AG04449 (cell line): Measurements from ENCODE around the gene MSX1.
"Not testable (repeated sequence)": the region's sequence is repeated elsewhere in the genome, so short reads cannot be mapped to it uniquely, and the experiment has no call there.

Experiments used
- CTCF ChIA-PET: fragments of 350-600 bp; formaldehyde crosslinking; extraction: SDS; loops from one replicate; lab custom pipeline; 2021; ENCODE audit warnings: antibody characterized with exemption; lab: Yijun Ruan, JAX
- POLR2A ChIA-PET: fragments of 400-600, 350-600 bp; formaldehyde crosslinking; extraction: SDS; loops from one replicate; lab custom pipeline; 2020; ENCODE audit warnings: antibody characterized with exemption, inconsistent platforms; lab: Yijun Ruan, JAX
- DNase-seq: peaks from one replicate; pipeline ENCODE4 v3.0.0-alpha.2; 2010; ENCODE audit warnings: low read depth, low spot score
- H3K4me3 ChIP-seq: 2 replicates; pipeline ENCODE4 v1.5.1; 2011; ENCODE audit warnings: low read depth, mild to moderate bottlenecking, control low read depth, low read length
- TF ChIP-seq, protein P1 (sequence below): IDR thresholded peaks from one replicate; pipeline ENCODE4 v1.5.1; 2011; ENCODE audit warnings: mild to moderate bottlenecking, moderate library complexity, low read length, control low read depth, inconsistent platforms; ENCODE audit not compliant: insufficient read depth; ENCODE audit errors: missing control alignments

The MSX1 gene

DNA sequence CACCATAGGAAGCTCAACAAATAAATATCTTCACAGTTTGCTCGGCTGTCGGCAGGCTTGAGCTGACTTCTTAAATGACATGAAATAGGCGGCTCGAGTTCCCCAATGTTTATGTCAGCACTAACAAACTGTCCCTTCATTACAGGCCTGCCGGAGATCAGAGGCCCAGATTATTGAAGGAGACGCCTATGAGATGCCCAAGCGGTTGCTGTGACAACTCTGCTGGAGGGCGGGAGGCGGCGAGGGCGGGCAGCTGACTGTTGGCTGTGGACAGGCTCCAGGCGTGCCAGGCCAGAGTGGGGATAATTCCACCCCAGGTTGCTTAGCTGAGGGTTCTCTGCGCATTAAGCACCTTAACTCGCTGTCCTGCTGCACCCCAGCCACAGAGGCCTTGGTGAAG, 39.2 kb upstream of the MSX1 start:
- H3K4me3 ChIP-seq: no peak overlapping the region
- no peak for DNase-seq
- ChIA-PET CTCF (no interaction called here), POLR2A (no interaction called here)
- TF ChIP-seq, protein P1, sequence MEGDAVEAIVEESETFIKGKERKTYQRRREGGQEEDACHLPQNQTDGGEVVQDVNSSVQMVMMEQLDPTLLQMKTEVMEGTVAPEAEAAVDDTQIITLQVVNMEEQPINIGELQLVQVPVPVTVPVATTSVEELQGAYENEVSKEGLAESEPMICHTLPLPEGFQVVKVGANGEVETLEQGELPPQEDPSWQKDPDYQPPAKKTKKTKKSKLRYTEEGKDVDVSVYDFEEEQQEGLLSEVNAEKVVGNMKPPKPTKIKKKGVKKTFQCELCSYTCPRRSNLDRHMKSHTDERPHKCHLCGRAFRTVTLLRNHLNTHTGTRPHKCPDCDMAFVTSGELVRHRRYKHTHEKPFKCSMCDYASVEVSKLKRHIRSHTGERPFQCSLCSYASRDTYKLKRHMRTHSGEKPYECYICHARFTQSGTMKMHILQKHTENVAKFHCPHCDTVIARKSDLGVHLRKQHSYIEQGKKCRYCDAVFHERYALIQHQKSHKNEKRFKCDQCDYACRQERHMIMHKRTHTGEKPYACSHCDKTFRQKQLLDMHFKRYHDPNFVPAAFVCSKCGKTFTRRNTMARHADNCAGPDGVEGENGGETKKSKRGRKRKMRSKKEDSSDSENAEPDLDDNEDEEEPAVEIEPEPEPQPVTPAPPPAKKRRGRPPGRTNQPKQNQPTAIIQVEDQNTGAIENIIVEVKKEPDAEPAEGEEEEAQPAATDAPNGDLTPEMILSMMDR: no peak

- TF ChIP-seq, protein P1: no peak
- no peak for DNase-seq
- CTCF ChIA-PET: no interaction called here
- no peak overlapping the region for H3K4me3 ChIP-seq
- POLR2A ChIA-PET: no interaction called here
Observed at GRCh38 chr4:4820739-4821138, 38.7 kb upstream of the MSX1 start.

- CTCF ChIA-PET: no interaction called here
- no peak for DNase-seq
- TF ChIP-seq, protein P1: no peak
- POLR2A ChIA-PET: no interaction called here
- H3K4me3 ChIP-seq: no peak overlapping the region
Observed at GRCh38 chr4:4821577-4821976, 37.9 kb upstream of the MSX1 start.

- DNase-seq, CTCF ChIA-PET, POLR2A ChIA-PET: not testable (repeated sequence)
Observed at GRCh38 chr4:4822286-4822685, 37.2 kb upstream of the MSX1 start.

DNA sequence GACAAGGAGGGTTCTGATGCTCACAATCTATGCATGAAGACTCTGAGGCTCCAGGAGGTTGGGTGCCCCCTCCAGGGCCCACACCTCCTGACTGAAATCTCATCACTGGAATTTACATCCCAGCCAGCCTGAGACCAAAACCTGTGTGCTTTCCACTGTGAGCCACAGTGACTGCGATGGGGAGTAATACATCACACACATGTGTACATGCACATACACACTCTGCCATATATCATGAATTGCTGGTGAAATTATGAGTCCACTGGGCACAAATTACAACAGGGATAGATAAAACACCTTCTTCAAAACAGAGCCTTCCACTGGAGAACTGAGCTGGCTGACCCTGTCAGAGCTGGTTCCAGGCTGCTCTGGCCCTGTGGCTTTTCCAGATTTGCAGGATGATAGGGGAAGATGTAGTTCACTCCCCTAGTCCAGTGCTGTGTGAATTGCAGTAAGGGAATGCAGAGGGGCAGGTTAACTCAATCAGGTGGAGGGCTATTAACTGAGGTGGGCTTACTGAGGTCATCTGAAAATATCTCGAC, 35.8 kb upstream of the MSX1 start:
- TF ChIP-seq, protein P1: no peak
- no peak overlapping the region for H3K4me3 ChIP-seq
- no peak for DNase-seq
- CTCF ChIA-PET: no interaction called here
- POLR2A ChIA-PET: no interaction called here

More at GRCh38 chr4:4822286-4822685, 37.2 kb upstream of the MSX1 start:
- not testable (repeated sequence) for H3K4me3 ChIP-seq

- no peak for DNase-seq
- ChIA-PET CTCF (no interaction called here), POLR2A (no interaction called here)
- H3K4me3 ChIP-seq: no peak overlapping the region
- TF ChIP-seq, protein P1: no peak
Observed at GRCh38 chr4:4824232-4824631, 35.2 kb upstream of the MSX1 start.

DNA sequence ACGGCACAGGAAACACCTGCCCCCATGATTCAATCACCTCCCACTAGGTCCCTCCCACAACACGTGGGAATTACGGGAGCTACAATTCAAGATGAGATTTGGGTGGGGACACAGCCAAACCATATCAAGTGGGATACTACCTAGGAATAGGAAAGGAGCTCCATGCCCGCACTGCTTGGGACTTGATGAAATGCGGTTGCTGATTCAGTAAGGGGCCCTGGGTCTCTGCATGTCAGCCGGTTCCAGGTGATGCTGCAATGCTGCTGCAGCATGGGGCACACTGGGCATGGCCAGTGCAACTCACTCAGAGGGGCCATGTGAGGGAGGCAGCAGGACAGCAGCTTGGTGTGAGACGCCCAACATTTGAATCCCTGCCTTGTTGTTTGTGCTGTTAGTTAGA, 34.0 kb upstream of the MSX1 start:
- DNase-seq: no peak
- ChIA-PET CTCF (no interaction called here), POLR2A (no interaction called here)
- H3K4me3 ChIP-seq: no peak overlapping the region
- TF ChIP-seq, protein P1: no peak
